Tibial artery (tissue), 4 donors: Measurements from ENCODE around the gene RBMS3.

ENCODE experiments used
- DNase-seq, 2 donors: peaks; one replicate each; pipeline ENCODE4 v3.0.0-alpha.2; 2019
- H3K27ac ChIP-seq, 2 donors: fragments of 200-600 bp; sonication (generic) in 1 of 2; 1 replicate in 1 of 2; 2 replicates in 1 of 2; pipeline ENCODE4 v1.5.1; 2018 to 2019; ENCODE audit warnings: mild to moderate bottlenecking in 1 of 2
- H3K27me3 ChIP-seq, 2 donors: fragments of 200-600 bp; sonication (generic) in 1 of 2; one replicate each; pipeline versions ENCODE4 v1.5.1 to v1.6.0; 2016 to 2019
- H3K36me3 ChIP-seq, 3 donors: fragments of 200-600 bp; sonication (generic) in 2 of 3; one replicate each; pipeline ENCODE4 v1.5.1; 2016 to 2019; ENCODE audit warnings: mild to moderate bottlenecking in 2 of 3
- H3K4me1 ChIP-seq, 4 donors: fragments of 200-600 bp; sonication (generic) in 2 of 4; 1 replicate in 3 of 4; 2 replicates in 1 of 4; pipeline ENCODE4 v1.5.1; 2016 to 2019
- H3K4me3 ChIP-seq, 2 donors: fragments of 200-600 bp; sonication (generic) in 1 of 2; 1 replicate in 1 of 2; 2 replicates in 1 of 2; pipeline ENCODE4 v1.5.1; 2018 to 2019; ENCODE audit warnings: mild to moderate bottlenecking in 2 of 2
- H3K9me3 ChIP-seq, 3 donors: fragments of 200-600 bp; sonication (generic) in 1 of 3; one replicate each; pipeline ENCODE4 v1.5.1; 2016 to 2019
- CTCF ChIP-seq, 2 experiments: fragments of 200-600 bp in 1 of 2; fragments of 450-650 bp in 1 of 2; IDR thresholded peaks; one replicate each; pipeline ENCODE4 v1.5.1; 2017 to 2019; ENCODE audit warnings: antibody characterized with exemption in 2 of 2, mild to moderate bottlenecking in 1 of 2, moderate library complexity in 1 of 2
- intact Hi-C: fragments of 100-400 bp; cut with DNase I; formaldehyde crosslinking; loops from one replicate; pipeline ENCODE4 v1.15.0; 2023; ENCODE audit warnings: low total_unique reads

The RBMS3 gene

DNA sequence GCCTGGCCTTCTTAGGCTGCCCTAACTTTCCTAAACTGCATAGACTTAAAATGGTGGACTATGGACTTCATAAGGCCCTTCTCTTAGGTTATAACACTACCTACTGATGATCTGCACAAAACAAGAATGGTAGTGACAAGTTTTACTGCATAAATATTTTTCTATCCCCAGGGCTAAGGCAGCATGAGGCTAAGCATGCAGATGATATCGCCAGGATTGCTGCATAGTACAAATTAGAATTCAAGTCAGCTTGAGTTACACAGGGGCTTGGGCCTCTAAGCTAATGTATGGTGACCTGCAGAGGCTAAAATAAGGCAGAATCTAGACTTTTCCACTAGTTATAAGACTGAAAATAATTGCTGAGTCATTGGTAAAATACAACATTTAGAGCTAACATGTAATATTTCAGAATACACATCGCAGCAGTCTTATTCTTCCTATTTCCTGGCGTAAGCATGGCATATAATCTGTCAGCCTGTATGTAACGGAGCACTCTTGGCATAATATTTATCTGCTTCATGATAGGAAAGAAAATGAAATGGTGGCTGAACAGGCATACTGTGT is 15.3 kb upstream of the RBMS3 start:
- DNase-seq, result no peak
- H3K9me3 ChIP-seq, result no peaks in the 10 kb centered on the region
- intact Hi-C loops, result no loop called here
- H3K36me3 ChIP-seq, result no peaks in the 10 kb centered on the region
- no peak overlapping the region for H3K4me3 ChIP-seq
- no peaks in the 10 kb centered on the region for H3K4me1 ChIP-seq
- H3K27me3 ChIP-seq, result no peaks in the 10 kb centered on the region
- no peak for TF ChIP-seq CTCF (IDR thresholded peaks at IDR 0.05)
- no peak overlapping the region for H3K27ac ChIP-seq

DNA sequence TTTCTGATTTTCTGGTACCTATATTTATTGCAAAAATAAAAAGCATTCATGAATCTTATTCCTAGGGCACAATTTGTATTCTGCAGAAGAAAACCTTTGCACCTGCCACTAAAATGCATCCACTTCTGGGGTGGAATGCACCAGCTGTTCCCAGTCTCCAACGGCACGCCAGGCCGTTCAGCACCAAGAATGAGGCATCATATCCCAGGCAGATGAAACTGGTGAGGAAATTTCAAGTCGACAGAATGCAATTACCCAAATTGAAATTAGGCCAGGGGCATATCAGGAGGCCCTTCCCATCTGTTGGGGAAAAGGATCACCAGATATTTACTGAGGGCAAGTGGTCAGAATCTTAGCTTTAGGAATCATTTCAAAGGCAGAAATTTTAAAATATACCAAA is 13.6 kb upstream of the RBMS3 start:
- Histone ChIP-seq H3K9me3 (no peaks in the 10 kb centered on the region), H3K36me3 (no peaks in the 10 kb centered on the region), H3K27ac (no peak overlapping the region), H3K27me3 (no peaks in the 10 kb centered on the region), H3K4me1 (peaks cover 0 to 7% (median 2%) of the 10 kb centered on the region in 4 donors), H3K4me3 (no peak overlapping the region)
- intact Hi-C loops, result no loop called here
- no peak for TF ChIP-seq CTCF (IDR thresholded peaks at IDR 0.05)
- no peak for DNase-seq

GRCh38 chr3:29268651-29269050 is 12.2 kb upstream of the RBMS3 start:
- Histone ChIP-seq H3K9me3 (no peaks in the 10 kb centered on the region), H3K4me3 (no peak overlapping the region), H3K4me1 (peaks cover 0 to 7% (median 2%) of the 10 kb centered on the region in 4 donors), H3K36me3 (no peaks in the 10 kb centered on the region), H3K27ac (no peak overlapping the region), H3K27me3 (no peaks in the 10 kb centered on the region)
- no peak for TF ChIP-seq CTCF (IDR thresholded peaks at IDR 0.05)
- no peak for DNase-seq
- intact Hi-C loops, result no loop called here

DNA sequence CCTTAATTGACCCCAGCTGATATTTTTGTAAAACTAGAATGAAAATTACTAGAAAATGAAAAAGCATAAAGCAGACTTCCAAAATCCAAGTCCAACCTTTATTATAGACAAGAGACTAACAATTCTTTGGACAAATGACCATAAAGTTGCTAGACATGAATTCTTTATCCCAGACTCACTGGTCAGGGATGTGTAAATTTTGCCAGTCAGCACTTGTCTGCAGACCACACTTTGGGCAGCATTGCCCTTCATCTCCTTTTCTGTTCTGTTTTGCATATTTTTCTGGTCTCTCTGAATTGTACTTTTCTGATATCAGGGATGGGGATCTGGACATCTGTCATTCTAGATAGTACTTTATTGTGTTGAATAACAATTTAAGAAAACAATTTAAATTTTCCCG is 10.1 kb upstream of the RBMS3 start:
- Histone ChIP-seq H3K27ac (no peak overlapping the region), H3K9me3 (no peaks in the 10 kb centered on the region), H3K4me1 (peaks cover 0 to 13% (median 2%) of the 10 kb centered on the region in 4 donors), H3K27me3 (no peaks in the 10 kb centered on the region), H3K36me3 (no peaks in the 10 kb centered on the region), H3K4me3 (no peak overlapping the region)
- intact Hi-C loops, result no loop called here
- no peak for TF ChIP-seq CTCF (IDR thresholded peaks at IDR 0.05)
- DNase-seq, result no peak

DNA sequence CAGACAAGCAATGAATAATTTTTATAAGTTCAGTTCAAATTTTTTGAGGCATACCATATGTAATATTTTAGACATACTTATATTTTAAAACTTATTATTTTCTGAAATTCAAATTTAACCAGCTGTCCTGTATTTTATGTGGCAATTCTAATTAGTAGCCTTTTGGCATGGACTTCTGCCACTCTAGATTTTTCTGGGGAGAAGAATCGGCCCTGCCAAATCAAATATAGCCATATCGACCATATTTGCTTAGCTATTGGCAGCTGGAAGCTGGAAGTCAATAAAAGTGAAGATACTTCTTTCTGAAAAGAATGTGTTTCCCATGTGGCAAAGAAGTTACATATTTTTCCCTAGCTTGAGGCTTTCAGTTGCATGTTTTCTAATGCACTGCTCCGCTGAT is 9.4 kb upstream of the RBMS3 start:
- Histone ChIP-seq H3K27ac (no peak overlapping the region), H3K36me3 (no peaks in the 10 kb centered on the region), H3K27me3 (no peaks in the 10 kb centered on the region), H3K4me3 (no peak overlapping the region), H3K4me1 (peaks cover 0 to 13% (median 2%) of the 10 kb centered on the region in 4 donors), H3K9me3 (no peaks in the 10 kb centered on the region)
- no peak for DNase-seq
- intact Hi-C loops, result no loop called here
- TF ChIP-seq CTCF (IDR thresholded peaks at IDR 0.05), result no peak

GRCh38 chr3:29274667-29275066 is 6.2 kb upstream of the RBMS3 start:
- H3K27ac ChIP-seq, result no peak overlapping the region
- intact Hi-C loops, result no loop called here
- no peaks in the 10 kb centered on the region for H3K27me3 ChIP-seq
- H3K4me3 ChIP-seq, result no peak overlapping the region
- DNase-seq, result no peak
- H3K4me1 ChIP-seq, result peaks cover 0 to 22% (median 9%) of the 10 kb centered on the region in 4 donors
- H3K36me3 ChIP-seq, result no peaks in the 10 kb centered on the region
- no peak for TF ChIP-seq CTCF (IDR thresholded peaks at IDR 0.05)
- no peaks in the 10 kb centered on the region for H3K9me3 ChIP-seq
